DND-41 (cell line): ENCODE results near the gene KRTAP3-2.

Source experiments
- ATAC-seq: fragments of 200-7000 bp; cut with Tn5 transposase; 3 replicates; pipeline ENCODE4 v1.9.1; 2021; ENCODE audit warnings: low read depth; ENCODE audit not compliant: insufficient read depth
- DNase-seq: peaks from one replicate; pipeline ENCODE4 v3.0.0-alpha.2; 2020
- H2AFZ ChIP-seq: 2 replicates; pipeline ENCODE4 v1.6.0; 2012; ENCODE audit warnings: low read depth, low read length
- H3K27ac ChIP-seq: 2 replicates; pipeline ENCODE4 v1.5.1; 2012; ENCODE audit warnings: low read length, inconsistent platforms
- H3K27me3 ChIP-seq: fragments of 200-600 bp; sonication (generic); 2 replicates; pipeline ENCODE4 v1.6.0; 2012; ENCODE audit warnings: low read length, mild to moderate bottlenecking, inconsistent platforms; ENCODE audit not compliant: insufficient read depth, poor library complexity
- H3K36me3 ChIP-seq: 2 replicates; pipeline ENCODE4 v1.5.1; 2012; ENCODE audit warnings: low read length, inconsistent platforms; ENCODE audit not compliant: insufficient read depth
- H3K4me1 ChIP-seq: 2 replicates; pipeline ENCODE4 v1.5.1; 2012; ENCODE audit warnings: mild to moderate bottlenecking, low read length; ENCODE audit not compliant: insufficient read depth
- H3K4me2 ChIP-seq: 2 replicates; pipeline ENCODE4 v1.6.0; 2012; ENCODE audit warnings: mild to moderate bottlenecking, moderate library complexity, low read length, inconsistent platforms; ENCODE audit not compliant: insufficient read depth
- H3K4me3 ChIP-seq, 2 experiments: fragments of 200-600 bp in 1 of 2; shearing (Covaris generic) in 1 of 2; 2 replicates each; pipeline ENCODE4 v1.5.1; 2012 to 2016; ENCODE audit warnings: inconsistent platforms in 2 of 2, low read length in 2 of 2, mild to moderate bottlenecking in 2 of 2, low read depth in 1 of 2, moderate library complexity in 1 of 2
- H3K79me2 ChIP-seq: 2 replicates; pipeline ENCODE4 v1.6.0; 2012; ENCODE audit warnings: low read length, inconsistent platforms; ENCODE audit not compliant: insufficient read depth
- H3K9ac ChIP-seq: 2 replicates; pipeline ENCODE4 v1.6.0; 2012; ENCODE audit warnings: low read depth, mild to moderate bottlenecking, inconsistent platforms, low read length, moderate library complexity
- H3K9me3 ChIP-seq: 2 replicates; pipeline ENCODE4 v1.5.1; 2012; ENCODE audit warnings: low read length, moderate library complexity, mild to moderate bottlenecking, inconsistent platforms; ENCODE audit not compliant: insufficient read depth, severe bottlenecking
- H4K20me1 ChIP-seq: 2 replicates; pipeline ENCODE4 v1.6.0; 2012; ENCODE audit warnings: low read length; ENCODE audit not compliant: insufficient read depth
- EZH2 ChIP-seq: IDR thresholded peaks from 3 replicates; pipeline ENCODE4 v1.6.1; 2012; ENCODE audit warnings: borderline replicate concordance, low read depth, mild to moderate bottlenecking, moderate library complexity, low read length, inconsistent platforms; ENCODE audit not compliant: severe bottlenecking
- TF ChIP-seq, protein P1 (sequence below): IDR thresholded peaks from 2 replicates; pipeline ENCODE4 v1.5.1; 2012; ENCODE audit warnings: borderline replicate concordance, low read length, moderate library complexity, mild to moderate bottlenecking; ENCODE audit not compliant: poor library complexity, severe bottlenecking; ENCODE audit errors: extremely low read depth

The KRTAP3-2 gene

GRCh38 chr17:40952661-40953060 is 47.0 kb downstream of the KRTAP3-2 start:
- H3K9me3 ChIP-seq, result no peaks in the 10 kb centered on the region

GRCh38 chr17:40952154-40952553 is 47.6 kb downstream of the KRTAP3-2 start:
- TF ChIP-seq, protein P1, sequence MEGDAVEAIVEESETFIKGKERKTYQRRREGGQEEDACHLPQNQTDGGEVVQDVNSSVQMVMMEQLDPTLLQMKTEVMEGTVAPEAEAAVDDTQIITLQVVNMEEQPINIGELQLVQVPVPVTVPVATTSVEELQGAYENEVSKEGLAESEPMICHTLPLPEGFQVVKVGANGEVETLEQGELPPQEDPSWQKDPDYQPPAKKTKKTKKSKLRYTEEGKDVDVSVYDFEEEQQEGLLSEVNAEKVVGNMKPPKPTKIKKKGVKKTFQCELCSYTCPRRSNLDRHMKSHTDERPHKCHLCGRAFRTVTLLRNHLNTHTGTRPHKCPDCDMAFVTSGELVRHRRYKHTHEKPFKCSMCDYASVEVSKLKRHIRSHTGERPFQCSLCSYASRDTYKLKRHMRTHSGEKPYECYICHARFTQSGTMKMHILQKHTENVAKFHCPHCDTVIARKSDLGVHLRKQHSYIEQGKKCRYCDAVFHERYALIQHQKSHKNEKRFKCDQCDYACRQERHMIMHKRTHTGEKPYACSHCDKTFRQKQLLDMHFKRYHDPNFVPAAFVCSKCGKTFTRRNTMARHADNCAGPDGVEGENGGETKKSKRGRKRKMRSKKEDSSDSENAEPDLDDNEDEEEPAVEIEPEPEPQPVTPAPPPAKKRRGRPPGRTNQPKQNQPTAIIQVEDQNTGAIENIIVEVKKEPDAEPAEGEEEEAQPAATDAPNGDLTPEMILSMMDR, result no peak
- no peak for TF ChIP-seq EZH2
- DNase-seq, result no peak
- H2AFZ ChIP-seq, result no peak overlapping the region
- peaks cover 27% of the 10 kb centered on the region for H3K27me3 ChIP-seq
- no peak overlapping the region for H3K4me2 ChIP-seq
- no peak overlapping the region for H3K9ac ChIP-seq
- H3K4me3 ChIP-seq, result no peak overlapping the region
- no peaks in the 10 kb centered on the region for H3K79me2 ChIP-seq
- H3K36me3 ChIP-seq, result no peaks in the 10 kb centered on the region
- no peaks in the 10 kb centered on the region for H3K9me3 ChIP-seq
- no peak for ATAC-seq
- no peak overlapping the region for H3K27ac ChIP-seq
- no peaks in the 10 kb centered on the region for H4K20me1 ChIP-seq
- no peaks in the 10 kb centered on the region for H3K4me1 ChIP-seq

More at GRCh38 chr17:40952661-40953060, 47.0 kb downstream of the KRTAP3-2 start:
- H3K27me3 ChIP-seq, result peaks cover 27% of the 10 kb centered on the region
- H4K20me1 ChIP-seq, result no peaks in the 10 kb centered on the region
- DNase-seq (no peak), ATAC-seq (no peak)
- TF ChIP-seq, protein P1, result no peak
- TF ChIP-seq EZH2, result no peak
- H3K9ac ChIP-seq, result no peak overlapping the region
- H3K4me2 ChIP-seq, result no peak overlapping the region
- no peaks in the 10 kb centered on the region for H3K4me1 ChIP-seq
- H3K27ac ChIP-seq, result no peak overlapping the region
- H3K4me3 ChIP-seq, result no peak overlapping the region
- no peaks in the 10 kb centered on the region for H3K79me2 ChIP-seq
- H3K36me3 ChIP-seq, result no peaks in the 10 kb centered on the region
- H2AFZ ChIP-seq, result no peak overlapping the region

DNA sequence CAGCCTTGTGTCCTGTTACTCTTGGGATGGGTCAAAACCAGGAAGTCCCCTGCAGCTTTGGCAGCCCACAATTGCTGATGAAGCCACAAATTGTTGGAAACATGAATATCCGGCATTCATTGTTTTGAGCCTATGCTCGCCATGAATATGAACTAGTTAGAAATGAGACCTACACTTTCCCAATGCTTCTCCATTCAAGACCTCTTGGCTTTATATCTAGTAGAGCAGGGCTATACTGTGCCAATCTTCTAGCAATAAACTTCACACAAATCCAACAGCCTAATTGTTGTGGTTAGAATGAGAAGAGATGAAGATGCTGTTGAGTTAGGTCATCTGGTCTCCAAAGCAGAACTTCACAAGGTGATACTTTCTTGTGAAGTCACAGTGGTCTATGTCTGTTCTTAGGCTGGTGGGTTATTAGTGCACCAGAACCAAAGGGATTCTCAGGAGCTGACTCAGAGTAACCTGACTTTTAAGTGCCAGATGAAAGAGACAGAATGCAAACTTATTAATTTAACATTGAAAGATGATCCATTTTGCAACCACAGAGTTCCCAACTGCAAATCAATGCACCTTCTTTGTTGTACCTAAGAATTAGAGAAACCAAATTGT is 48.6 kb downstream of the KRTAP3-2 start:
- no peak overlapping the region for H3K4me2 ChIP-seq
- H3K9ac ChIP-seq, result no peak overlapping the region
- TF ChIP-seq, protein P1, result no peak
- TF ChIP-seq EZH2, result no peak
- H3K9me3 ChIP-seq, result no peaks in the 10 kb centered on the region
- no peak overlapping the region for H3K27ac ChIP-seq
- DNase-seq, result no peak
- H4K20me1 ChIP-seq, result no peaks in the 10 kb centered on the region
- H3K79me2 ChIP-seq, result no peaks in the 10 kb centered on the region
- H3K27me3 ChIP-seq, result peaks cover 31% of the 10 kb centered on the region
- ATAC-seq, result no peak
- no peaks in the 10 kb centered on the region for H3K4me1 ChIP-seq
- no peaks in the 10 kb centered on the region for H3K36me3 ChIP-seq
- H3K4me3 ChIP-seq, result no peak overlapping the region
- H2AFZ ChIP-seq, result no peak overlapping the region

DNA sequence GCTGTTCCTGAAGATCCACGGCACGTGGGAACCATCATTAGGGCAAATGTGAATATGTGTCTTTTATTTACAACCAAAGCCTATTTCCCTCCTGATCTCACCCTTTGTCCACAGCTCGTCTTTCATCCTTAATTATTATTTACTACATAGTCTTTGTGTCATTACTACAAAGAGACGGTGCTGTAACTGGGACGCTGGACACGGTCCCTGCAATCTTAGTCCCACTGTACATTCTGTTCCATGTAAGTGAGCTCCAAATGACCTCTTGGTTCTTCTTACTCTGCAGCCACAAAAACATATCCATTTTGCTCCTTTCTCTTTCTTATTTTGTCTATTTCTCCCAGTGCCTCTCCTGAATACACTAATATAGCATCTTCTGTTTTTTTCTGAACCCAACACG is 49.5 kb downstream of the KRTAP3-2 start:
- Histone ChIP-seq H3K27me3 (peaks cover 35% of the 10 kb centered on the region), H3K4me1 (no peaks in the 10 kb centered on the region), H2AFZ (no peak overlapping the region), H3K79me2 (no peaks in the 10 kb centered on the region), H3K4me2 (no peak overlapping the region), H3K27ac (no peak overlapping the region), H3K9ac (no peak overlapping the region), H4K20me1 (peaks cover 2% of the 10 kb centered on the region; the same call in 1 of the 2 replicates), H3K4me3 (no peak overlapping the region), H3K36me3 (no peaks in the 10 kb centered on the region), H3K9me3 (no peaks in the 10 kb centered on the region)
- no peak for TF ChIP-seq EZH2
- TF ChIP-seq, protein P1, result no peak
- DNase-seq (no peak), ATAC-seq (no peak)
